Measurements from ENCODE around the gene PLK2. TPM values are rescaled to one million over a fixed set of nuclear protein-coding genes. Genes with fewer than 3 reads are reported as not detected.
A peak's percentile ranks its signal among the peaks of the same experiment; 100 is the strongest.

Gene PLK2
- total RNA-seq, 2 experiments from 2014 or later: 2.3 to 4.1 TPM

GRCh38 chr5:58459146-58460001, 512 bp downstream of the PLK2 start:
- H3K27ac Mint-ChIP-seq: no peak overlapping the region
- peak overlapping the region; percentile 73 for H3K4me3 Mint-ChIP-seq
- H3K27me3 Mint-ChIP-seq: peaks cover 6% of the 10 kb centered on the region
- no peaks in the 10 kb centered on the region for H3K9me3 Mint-ChIP-seq
- peak; percentile 5 for DNase-seq
- H3K36me3 Mint-ChIP-seq: no peaks in the 10 kb centered on the region
- H3K4me1 Mint-ChIP-seq: peaks cover 12% of the 10 kb centered on the region

DNA sequence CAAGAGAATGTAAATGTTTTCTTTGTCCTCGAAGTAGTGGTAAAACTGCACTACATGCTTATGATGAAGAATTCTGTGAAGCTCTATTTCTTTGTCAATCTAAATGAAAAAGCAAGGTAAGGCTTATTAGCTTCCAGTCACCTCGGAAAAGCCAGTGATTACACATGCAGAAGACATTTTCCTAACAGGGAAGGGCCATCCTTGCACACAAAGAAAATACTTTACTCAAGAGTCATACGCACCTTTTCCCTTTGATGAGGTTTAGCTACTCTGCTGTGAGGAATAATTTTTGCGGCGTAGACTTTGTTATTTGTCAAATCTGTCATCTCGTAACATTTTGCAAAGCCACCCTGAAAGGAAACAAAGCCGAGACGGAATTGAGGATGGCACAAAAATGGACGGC, 1.1 kb downstream of the PLK2 start:
- Mint-ChIP-seq H3K4me1 (peaks cover 12% of the 10 kb centered on the region), H3K4me3 (peak overlapping the region; percentile 69), H3K36me3 (no peaks in the 10 kb centered on the region), H3K27ac (no peak overlapping the region), H3K9me3 (no peaks in the 10 kb centered on the region), H3K27me3 (peaks cover 6% of the 10 kb centered on the region)
- no peak for DNase-seq

DNA sequence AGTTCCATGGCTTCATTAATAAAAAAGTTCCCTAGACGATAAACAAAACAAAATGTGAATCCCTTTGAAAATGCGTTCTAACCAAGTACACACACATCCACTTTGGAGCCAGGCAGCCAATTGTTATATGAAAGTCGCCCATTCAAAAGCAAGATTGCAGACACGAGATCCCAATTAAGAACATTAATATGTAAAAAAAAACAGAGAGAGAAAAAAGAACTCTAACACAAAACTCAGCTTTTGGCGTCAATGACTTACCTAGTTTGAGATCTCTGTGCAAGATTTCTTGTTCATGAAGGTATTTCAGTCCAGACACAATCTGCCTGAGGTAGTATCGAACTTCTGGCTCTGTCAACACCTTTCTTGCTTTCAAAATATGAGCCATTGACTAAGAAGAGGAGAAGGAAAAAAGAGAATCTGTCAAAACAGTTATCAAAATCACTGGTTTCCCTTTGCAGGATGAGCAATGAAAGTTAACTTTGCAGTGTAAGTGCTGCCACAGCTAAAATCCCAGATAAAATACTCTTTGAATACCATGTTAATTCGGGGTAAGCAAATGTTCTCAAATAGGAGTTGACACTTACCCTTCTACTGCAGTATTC, 1.6 kb downstream of the PLK2 start:
- no peak overlapping the region for H3K27ac Mint-ChIP-seq
- H3K4me1 Mint-ChIP-seq: peaks cover 12% of the 10 kb centered on the region
- no peak overlapping the region for H3K4me3 Mint-ChIP-seq
- H3K36me3 Mint-ChIP-seq: no peaks in the 10 kb centered on the region
- no peak for DNase-seq
- H3K9me3 Mint-ChIP-seq: no peaks in the 10 kb centered on the region
- H3K27me3 Mint-ChIP-seq: peaks cover 6% of the 10 kb centered on the region

- Mint-ChIP-seq H3K27me3 (peaks cover 6% of the 10 kb centered on the region), H3K4me3 (no peak overlapping the region), H3K4me1 (peaks cover 12% of the 10 kb centered on the region), H3K9me3 (no peaks in the 10 kb centered on the region), H3K36me3 (no peaks in the 10 kb centered on the region), H3K27ac (no peak overlapping the region)
- DNase-seq: no peak
Measured at GRCh38 chr5:58457050-58457449, 2.8 kb downstream of the PLK2 start.

DNA sequence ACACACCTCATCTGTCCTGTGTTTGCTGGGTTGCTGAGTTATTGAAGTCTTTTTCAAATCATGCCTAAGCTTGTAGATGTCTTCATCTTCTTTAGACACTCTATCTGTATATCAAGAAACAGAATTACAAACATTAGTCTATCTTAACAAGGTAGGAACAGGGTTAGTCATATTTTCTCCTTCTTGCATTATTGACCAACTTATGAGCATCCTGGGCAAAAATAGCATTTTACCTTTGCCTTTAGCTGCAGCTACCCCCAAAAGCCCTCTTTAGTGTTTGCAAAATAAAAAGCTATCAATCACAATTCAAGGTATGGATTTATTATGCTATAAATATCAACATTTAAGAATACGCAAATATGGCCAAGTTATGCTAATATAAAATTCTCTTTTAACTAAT, 3.4 kb downstream of the PLK2 start:
- no peaks in the 10 kb centered on the region for H3K9me3 Mint-ChIP-seq
- peaks cover 10% of the 10 kb centered on the region for H3K27me3 Mint-ChIP-seq
- H3K4me3 Mint-ChIP-seq: no peak overlapping the region
- no peaks in the 10 kb centered on the region for H3K36me3 Mint-ChIP-seq
- H3K27ac Mint-ChIP-seq: no peak overlapping the region
- DNase-seq: no peak
- H3K4me1 Mint-ChIP-seq: peaks cover 10% of the 10 kb centered on the region

DNA sequence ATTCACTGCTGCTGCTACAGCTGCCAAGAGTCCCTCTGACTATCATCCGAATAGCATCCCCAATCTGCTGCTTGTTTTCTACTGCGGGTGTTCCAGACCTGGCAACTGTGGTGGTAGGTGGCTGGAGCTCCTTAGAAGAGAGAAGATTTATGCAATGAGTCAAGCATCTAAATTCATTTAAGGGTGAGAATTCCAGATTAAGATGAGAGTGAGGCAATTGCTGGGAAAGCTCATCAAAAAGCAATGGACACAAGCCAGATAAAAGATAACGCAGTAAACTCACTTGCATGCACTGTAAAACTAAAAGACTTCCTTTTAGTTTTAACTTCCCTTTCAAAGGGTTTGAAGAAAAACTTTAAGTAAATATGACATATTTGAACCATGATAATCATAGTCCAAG, 3.9 kb downstream of the PLK2 start:
- no peak overlapping the region for H3K4me3 Mint-ChIP-seq
- DNase-seq: no peak
- no peaks in the 10 kb centered on the region for H3K9me3 Mint-ChIP-seq
- H3K27me3 Mint-ChIP-seq: peaks cover 10% of the 10 kb centered on the region
- H3K36me3 Mint-ChIP-seq: no peaks in the 10 kb centered on the region
- no peak overlapping the region for H3K27ac Mint-ChIP-seq
- peaks cover 7% of the 10 kb centered on the region for H3K4me1 Mint-ChIP-seq

GRCh38 chr5:58455480-58455879, 4.4 kb downstream of the PLK2 start:
- no peak overlapping the region for H3K4me3 Mint-ChIP-seq
- no peaks in the 10 kb centered on the region for H3K36me3 Mint-ChIP-seq
- no peaks in the 10 kb centered on the region for H3K9me3 Mint-ChIP-seq
- H3K27me3 Mint-ChIP-seq: peaks cover 10% of the 10 kb centered on the region
- peaks cover 4% of the 10 kb centered on the region for H3K4me1 Mint-ChIP-seq
- H3K27ac Mint-ChIP-seq: no peak overlapping the region
- DNase-seq: no peak

GRCh38 chr5:58455066-58455465, 4.8 kb downstream of the PLK2 start:
- no peak for DNase-seq
- no peak overlapping the region for H3K27ac Mint-ChIP-seq
- no peak overlapping the region for H3K4me3 Mint-ChIP-seq
- peaks cover 10% of the 10 kb centered on the region for H3K27me3 Mint-ChIP-seq
- H3K9me3 Mint-ChIP-seq: no peaks in the 10 kb centered on the region
- H3K4me1 Mint-ChIP-seq: peaks cover 4% of the 10 kb centered on the region
- H3K36me3 Mint-ChIP-seq: no peaks in the 10 kb centered on the region

- no peaks in the 10 kb centered on the region for H3K9me3 Mint-ChIP-seq
- H3K27me3 Mint-ChIP-seq: peaks cover 8% of the 10 kb centered on the region
- H3K4me1 Mint-ChIP-seq: peaks cover 1% of the 10 kb centered on the region
- no peak overlapping the region for H3K27ac Mint-ChIP-seq
- no peak for DNase-seq
- no peak overlapping the region for H3K4me3 Mint-ChIP-seq
- no peaks in the 10 kb centered on the region for H3K36me3 Mint-ChIP-seq
Measured at GRCh38 chr5:58454025-58454424, 5.9 kb downstream of the PLK2 start.

- Mint-ChIP-seq H3K4me3 (no peak overlapping the region), H3K9me3 (no peaks in the 10 kb centered on the region), H3K4me1 (no peaks in the 10 kb centered on the region), H3K27ac (no peak overlapping the region), H3K36me3 (no peaks in the 10 kb centered on the region), H3K27me3 (peaks cover 4% of the 10 kb centered on the region)
- no peak for DNase-seq
Measured at GRCh38 chr5:58453306-58453705, 6.6 kb downstream of the PLK2 start.

GRCh38 chr5:58452566-58453258, 7.2 kb downstream of the PLK2 start:
- H3K4me1 Mint-ChIP-seq: no peaks in the 10 kb centered on the region
- H3K27me3 Mint-ChIP-seq: peaks cover 4% of the 10 kb centered on the region
- no peaks in the 10 kb centered on the region for H3K9me3 Mint-ChIP-seq
- DNase-seq: no peak
- no peak overlapping the region for H3K4me3 Mint-ChIP-seq
- H3K27ac Mint-ChIP-seq: no peak overlapping the region
- no peaks in the 10 kb centered on the region for H3K36me3 Mint-ChIP-seq

DNA sequence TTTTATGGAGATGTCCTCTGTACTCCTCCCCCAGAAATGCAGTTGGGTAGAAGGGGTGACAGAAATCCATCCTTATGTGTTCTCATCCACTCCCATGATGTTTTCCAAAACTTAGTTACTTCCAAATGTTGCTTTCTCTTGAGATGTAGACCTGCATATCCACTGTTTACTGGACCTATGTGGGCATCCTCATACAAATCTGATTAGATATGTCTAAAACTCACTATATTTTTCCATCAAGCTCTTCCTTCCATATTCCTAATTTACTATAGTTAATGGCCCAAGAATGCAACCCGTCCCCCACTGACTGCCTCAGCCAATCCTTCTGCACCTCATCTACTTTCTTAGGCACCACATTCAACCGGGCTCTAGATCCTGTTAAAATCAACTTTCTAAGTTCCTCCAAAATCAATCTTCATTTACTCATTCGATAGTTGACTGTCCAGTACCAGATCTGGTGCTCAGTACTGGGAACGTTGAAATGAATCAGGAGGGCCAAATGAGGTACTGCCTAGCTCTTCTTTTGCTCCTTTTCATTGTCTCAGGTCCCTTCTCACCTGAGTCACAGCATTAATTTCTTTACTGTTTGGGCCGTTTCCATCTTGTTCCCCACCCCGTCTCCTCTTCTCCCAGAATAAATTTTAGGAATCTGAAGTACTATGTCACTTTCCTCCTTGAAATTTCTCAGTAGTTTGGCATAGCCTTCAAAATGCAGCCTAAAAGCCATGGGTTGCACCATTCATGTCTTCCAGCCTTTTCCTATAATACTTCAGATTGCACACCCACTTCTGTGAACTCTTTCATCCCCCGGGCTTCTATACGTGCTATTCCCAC, 7.9 kb downstream of the PLK2 start:
- Mint-ChIP-seq H3K27ac (no peak overlapping the region), H3K4me3 (no peak overlapping the region), H3K27me3 (peaks cover 5% of the 10 kb centered on the region), H3K4me1 (no peaks in the 10 kb centered on the region), H3K36me3 (no peaks in the 10 kb centered on the region), H3K9me3 (no peaks in the 10 kb centered on the region)
- no peak for DNase-seq

DNA sequence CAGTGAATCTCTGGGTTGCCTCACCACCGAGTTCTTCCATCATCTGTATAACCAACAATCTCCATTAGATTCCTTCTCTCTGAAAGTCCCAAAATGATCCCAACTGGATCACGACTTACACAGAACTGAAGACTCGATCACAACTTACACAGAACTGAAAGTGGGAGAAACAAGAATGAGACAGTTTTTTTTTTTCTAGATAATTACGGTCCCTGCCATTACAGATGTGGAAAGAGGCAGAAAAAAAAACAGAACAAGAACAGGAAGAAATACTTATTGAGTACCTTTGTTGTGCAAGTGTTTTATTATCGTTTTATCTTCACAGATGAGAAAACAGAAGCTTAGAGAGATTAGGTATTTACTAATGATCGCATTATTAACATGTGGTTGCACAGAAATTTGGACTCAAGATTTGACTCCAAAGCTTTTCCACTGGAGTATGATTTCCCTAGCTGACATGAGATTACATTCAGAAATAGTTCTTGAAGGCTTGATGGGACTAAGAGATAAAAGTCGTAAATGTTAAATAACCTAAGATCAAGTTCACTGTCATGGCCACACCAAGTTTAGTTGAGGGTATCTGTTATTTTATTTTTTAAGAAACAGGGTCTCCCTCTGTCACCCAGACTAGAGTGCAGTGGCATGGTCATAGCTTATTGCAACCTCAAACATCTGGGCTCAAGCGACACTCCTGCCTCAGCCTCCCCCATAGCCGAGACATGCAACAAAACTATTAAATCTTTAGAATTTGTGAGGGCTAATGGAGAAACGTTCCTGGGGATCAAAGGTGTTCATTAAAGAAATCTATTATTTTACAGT, 8.9 kb downstream of the PLK2 start:
- Mint-ChIP-seq H3K27me3 (peaks cover 9% of the 10 kb centered on the region), H3K4me3 (no peak overlapping the region), H3K27ac (no peak overlapping the region), H3K9me3 (no peaks in the 10 kb centered on the region), H3K36me3 (no peaks in the 10 kb centered on the region), H3K4me1 (no peaks in the 10 kb centered on the region)
- DNase-seq: no peak

DNA sequence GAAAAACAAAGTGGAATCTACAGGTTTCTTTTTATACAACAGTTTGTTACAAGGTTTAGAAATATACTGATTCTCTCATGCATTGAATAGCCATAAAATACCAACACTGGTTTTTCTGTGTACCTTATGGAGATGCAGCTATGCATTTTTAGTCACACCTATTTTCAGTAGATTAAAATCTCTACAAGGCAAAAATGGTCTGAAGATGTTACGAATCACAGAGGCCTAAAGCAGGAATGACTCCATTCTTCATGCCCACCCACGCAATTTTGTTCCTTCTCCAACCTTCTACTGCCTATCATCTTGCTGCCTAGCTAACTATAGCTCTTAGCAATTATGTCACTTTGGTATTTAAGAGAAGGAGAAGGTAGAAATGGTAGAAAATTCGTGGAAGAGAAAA, 9.9 kb downstream of the PLK2 start:
- no peak for DNase-seq
- peaks cover 9% of the 10 kb centered on the region for H3K27me3 Mint-ChIP-seq
- H3K27ac Mint-ChIP-seq: no peak overlapping the region
- no peak overlapping the region for H3K4me3 Mint-ChIP-seq
- no peaks in the 10 kb centered on the region for H3K36me3 Mint-ChIP-seq
- H3K9me3 Mint-ChIP-seq: no peaks in the 10 kb centered on the region
- no peaks in the 10 kb centered on the region for H3K4me1 Mint-ChIP-seq

Measured in activated naive CD8-positive, alpha-beta T cell treated with anti-CD3 and anti-CD28 coated beads for 36 hours (primary cell).